HG03457 (cell line): ENCODE data around the gene LOC101059915.
"Not testable (repeated sequence)": the region's sequence is repeated elsewhere in the genome, so short reads cannot be mapped to it uniquely, and the experiment has no call there.

Experiments
- ATAC-seq: cut with Tn5 transposase; IDR thresholded peaks from one replicate; pipeline ENCODE4 v1.9.1; 2021; ENCODE audit warnings: moderate number of reproducible peaks; ENCODE audit not compliant: unreplicated experiment

Gene LOC101059915

GRCh38 chrX:71671043-71671780 is 3.9 kb downstream of the LOC101059915 start:
- no peak for ATAC-seq

DNA sequence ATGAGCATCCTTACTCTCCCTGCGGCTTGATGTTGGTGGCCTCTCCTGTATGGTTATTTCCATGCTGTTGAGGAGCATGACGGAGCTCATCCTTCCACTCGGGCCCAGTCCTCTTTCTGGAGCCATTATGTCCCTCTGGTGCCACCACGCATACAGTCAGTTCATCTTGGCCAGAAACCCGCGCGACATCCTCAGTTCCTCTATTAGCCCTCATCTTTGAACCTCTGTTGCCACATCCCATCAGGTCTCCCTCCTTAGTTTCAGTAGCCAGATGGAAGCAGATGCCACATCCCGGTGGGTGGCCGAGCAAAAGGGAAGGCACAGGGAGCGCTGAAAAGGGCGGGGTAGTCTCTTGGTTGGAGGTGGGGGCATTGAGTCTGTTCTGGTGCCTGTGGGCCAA is 4.6 kb downstream of the LOC101059915 start:
- ATAC-seq: no peak

DNA sequence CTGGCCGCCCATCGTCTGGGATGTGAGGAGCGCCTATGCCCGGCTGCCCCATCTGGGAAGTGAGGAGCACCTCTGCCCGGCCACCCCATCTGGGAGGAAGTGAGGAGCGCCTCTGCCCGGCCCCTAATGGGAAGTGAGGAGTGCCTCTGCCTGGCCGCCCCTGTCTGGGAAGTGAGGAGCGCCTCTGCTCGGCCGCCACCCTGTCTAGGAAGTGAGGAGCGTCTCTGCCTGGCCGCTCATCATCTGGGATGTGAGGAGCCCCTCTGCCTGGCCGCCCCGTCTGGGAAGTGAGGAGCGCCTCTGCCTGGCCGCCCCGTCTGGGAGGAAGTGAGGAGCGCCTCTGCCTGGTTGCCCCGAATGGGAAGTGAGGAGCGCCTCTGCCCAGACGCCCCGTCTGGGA is 8.3 kb downstream of the LOC101059915 start:
- not testable (repeated sequence) for ATAC-seq

GRCh38 chrX:71676068-71676795 is 8.9 kb downstream of the LOC101059915 start:
- ATAC-seq: not testable (repeated sequence)

GRCh38 chrX:71677195-71677594 is 9.8 kb downstream of the LOC101059915 start:
- ATAC-seq: not testable (repeated sequence)

GRCh38 chrX:71679575-71680207 is 12.3 kb downstream of the LOC101059915 start:
- ATAC-seq: no peak

DNA sequence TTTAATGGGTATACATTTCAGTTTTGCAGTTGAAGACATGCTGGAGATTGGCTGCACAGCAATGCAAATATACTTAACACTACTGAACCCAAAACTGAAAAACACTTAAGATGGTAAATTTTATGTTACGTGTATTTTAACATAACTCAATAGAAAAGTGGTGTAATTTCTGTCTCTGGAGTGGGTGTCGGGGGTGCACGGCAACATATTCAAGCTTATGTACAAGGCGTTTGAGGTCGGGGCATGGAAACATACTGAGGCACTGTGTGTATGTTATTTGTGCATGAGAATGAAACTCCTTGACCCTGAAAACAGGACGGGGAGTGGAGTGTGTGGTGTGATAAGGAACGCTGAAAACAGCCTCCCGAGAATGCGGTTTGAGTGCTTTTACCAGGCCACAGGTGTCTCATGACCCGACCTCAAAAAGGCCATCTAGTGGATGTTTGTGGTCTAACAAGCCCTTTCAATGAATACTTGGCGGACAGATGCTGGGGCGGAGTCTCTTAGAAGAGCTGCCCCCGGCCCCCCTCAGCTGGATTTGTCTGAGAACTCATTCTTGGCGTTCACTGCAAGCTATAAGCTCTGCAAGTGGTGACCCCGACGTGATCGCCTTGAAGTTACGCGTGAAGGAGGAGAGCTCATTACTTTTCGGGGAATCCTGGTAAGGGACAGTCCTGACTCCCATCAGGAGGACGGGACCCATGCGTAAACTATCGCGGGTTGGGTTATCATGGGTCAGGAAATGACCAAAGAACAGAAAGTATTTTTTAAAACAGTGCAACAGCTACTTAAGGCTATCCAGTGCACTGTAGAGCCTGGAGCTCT is 29.5 kb downstream of the LOC101059915 start:
- not testable (repeated sequence) for ATAC-seq

GRCh38 chrX:71697466-71698298 is 30.3 kb downstream of the LOC101059915 start:
- ATAC-seq: not testable (repeated sequence)

- not testable (repeated sequence) for ATAC-seq
Observed at GRCh38 chrX:71698299-71699022, 31.1 kb downstream of the LOC101059915 start.

GRCh38 chrX:71699023-71699344 is 31.6 kb downstream of the LOC101059915 start:
- not testable (repeated sequence) for ATAC-seq

DNA sequence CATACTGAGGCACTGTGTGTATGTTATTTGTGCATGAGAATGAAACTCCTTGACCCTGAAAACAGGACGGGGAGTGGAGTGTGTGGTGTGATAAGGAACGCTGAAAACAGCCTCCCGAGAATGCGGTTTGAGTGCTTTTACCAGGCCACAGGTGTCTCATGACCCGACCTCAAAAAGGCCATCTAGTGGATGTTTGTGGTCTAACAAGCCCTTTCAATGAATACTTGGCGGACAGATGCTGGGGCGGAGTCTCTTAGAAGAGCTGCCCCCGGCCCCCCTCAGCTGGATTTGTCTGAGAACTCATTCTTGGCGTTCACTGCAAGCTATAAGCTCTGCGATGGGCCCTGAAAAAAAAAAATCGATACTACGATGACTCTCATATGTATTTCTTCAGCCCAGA is 35.5 kb downstream of the LOC101059915 start:
- ATAC-seq: not testable (repeated sequence)

DNA sequence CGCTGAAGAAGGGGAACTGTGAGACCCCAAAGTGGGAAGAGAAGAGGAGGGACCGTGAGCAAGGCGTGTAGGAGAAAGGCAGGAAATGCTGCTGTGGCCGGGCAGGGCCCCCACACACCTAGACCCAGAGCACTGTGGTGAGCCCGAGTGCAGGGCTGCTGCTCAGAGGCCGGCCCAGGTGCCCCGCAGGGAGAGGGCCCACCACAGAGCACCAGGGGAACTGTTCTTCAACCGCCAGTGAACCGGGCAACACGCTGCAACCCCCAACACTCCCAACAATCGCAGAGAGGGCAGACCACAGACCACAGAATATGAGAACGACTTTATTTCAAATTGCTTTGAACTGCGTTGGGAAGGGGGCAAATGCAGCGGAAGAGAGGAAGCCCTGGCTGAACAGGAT is 46.7 kb downstream of the LOC101059915 start:
- ATAC-seq: not testable (repeated sequence)

GRCh38 chrX:71715551-71715950 is 48.2 kb downstream of the LOC101059915 start:
- not testable (repeated sequence) for ATAC-seq

- not testable (repeated sequence) for ATAC-seq
Observed at GRCh38 chrX:71716323-71716722, 49.0 kb downstream of the LOC101059915 start.

DNA sequence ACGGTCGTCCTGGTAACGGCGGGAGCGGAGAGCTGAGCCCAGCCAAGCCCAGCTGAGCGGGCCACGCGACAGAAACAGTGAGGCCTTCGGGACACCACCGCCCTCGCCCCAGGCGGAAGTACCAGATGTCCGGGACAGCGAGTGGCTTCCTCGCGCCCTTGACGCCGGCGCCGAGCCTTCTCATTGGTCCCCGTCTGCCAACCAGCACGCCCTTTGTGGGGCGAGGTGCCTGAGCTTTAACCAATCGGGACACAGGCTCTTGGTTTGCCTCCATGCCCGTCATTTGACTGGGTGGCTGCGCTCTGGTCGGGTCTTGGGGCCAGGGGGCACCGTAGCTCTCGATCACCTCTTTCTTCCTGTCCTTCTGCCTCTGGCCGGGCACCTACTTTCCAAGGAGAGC is 50.8 kb downstream of the LOC101059915 start, which contains the start of gene CXorf49:
TSS of gene CXorf49 (minus strand) at position 101 of the 400 bp plus-strand sequence. CDS start 134 bp downstream, outside the sequence.
- ATAC-seq: not testable (repeated sequence)

DNA sequence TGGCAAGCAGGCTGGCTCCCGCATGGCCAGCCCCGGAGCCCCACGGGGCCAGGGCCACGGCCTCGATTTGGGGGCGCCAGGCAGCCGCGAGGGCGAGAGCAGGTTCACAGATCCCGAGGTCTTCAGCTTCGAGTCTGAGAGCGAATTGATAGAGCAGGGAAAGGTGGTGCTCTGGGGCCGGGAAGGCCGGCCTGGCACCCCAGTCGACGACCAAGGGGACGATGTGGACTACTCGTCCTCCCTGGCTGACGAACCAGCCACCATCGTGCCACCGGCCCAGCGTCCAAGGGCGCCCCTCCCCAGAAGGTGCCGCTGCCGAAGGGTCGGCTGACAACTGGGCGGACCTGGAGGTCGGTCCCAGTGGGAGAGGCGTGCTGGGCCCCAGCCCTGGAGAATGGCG is 51.8 kb downstream of the LOC101059915 start:
- ATAC-seq: not testable (repeated sequence)

- not testable (repeated sequence) for ATAC-seq
Observed at GRCh38 chrX:71720289-71720886, 53.0 kb downstream of the LOC101059915 start.
